ENCODE measurements around the gene GALNT6. TPM values are rescaled to one million over a fixed set of nuclear protein-coding genes. Genes with fewer than 3 reads are reported as not detected.

Gene GALNT6
- total RNA-seq, 6 experiments from 2014 or later = 0.55 to 3.3 (median 1.3) TPM

DNA sequence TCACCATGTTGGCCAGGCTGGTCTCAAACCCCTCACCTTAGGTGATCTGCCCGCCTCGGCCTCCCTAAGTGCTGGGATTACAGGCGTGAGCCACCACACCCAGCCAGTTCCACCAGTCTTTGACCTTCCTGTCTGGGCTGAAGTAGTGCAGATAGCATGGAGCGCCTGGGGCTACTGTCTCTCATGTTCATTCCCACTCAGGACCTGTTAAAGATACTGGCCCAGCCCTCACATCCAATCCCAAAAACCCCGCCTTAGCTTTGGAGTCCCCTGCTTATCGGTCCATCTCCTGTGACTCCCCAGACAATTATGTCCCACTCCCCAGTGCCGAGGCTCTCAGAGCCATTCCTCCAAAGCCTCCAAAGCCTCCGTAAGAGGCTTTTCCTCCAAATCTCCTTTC, 32.7 kb downstream of the GALNT6 start:
- 98% methylated on average over 6 of the region's 8 CpGs for WGBS (ENCODE audit: insufficient coverage, low coverage, low lambda C conversion rate, missing lambda C conversion rate)
- ATAC-seq = no peak

DNA sequence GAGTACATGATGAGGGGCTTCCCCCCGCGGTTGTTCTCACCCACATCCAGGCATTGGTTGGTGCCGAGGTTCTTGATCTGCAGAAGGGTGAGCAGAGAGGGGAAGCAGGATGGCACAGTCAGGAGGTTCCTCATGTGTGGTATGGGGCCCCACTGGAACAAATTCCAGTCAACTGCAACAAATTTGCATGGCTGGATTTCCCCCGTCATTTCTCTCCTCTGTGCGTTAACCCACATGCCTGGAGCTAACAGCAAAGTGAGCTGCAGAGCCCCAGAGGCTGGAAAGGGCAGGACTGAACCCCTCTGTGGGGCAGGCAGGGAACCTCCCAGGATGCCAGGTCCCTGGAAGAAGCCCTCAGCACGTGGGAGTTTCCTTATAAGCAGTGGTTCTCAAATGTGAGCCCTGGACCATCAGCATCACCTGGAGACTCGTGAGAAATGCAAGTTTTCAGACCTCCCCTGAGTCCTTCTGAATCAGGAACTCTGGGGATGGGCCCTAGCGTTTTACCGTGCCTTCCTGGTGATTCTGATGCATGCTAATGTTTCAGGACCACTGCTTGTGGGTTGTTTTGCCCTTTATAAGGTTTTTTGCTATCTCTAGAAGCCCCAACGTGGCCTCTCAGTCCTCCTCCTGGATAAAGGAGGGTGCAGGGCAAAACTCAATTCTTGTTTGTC, 33.7 kb downstream of the GALNT6 start:
- Histone ChIP-seq H3K36me3 (no peaks in the 10 kb centered on the region), H3K27ac (no peak overlapping the region), H3K4me1 (no peaks in the 10 kb centered on the region), H3K4me3 (no peak overlapping the region), H3K27me3 (no peaks in the 10 kb centered on the region), H3K9me3 (no peaks in the 10 kb centered on the region)
- ATAC-seq (no peak), DNase-seq (no peak)
- intact Hi-C loops (cut with DNase I) = no loop called here
- WGBS (ENCODE audit: insufficient coverage, low coverage, low lambda C conversion rate, missing lambda C conversion rate) = 87% methylated on average over 5 of the region's 10 CpGs
- TF ChIP-seq, protein P1, sequence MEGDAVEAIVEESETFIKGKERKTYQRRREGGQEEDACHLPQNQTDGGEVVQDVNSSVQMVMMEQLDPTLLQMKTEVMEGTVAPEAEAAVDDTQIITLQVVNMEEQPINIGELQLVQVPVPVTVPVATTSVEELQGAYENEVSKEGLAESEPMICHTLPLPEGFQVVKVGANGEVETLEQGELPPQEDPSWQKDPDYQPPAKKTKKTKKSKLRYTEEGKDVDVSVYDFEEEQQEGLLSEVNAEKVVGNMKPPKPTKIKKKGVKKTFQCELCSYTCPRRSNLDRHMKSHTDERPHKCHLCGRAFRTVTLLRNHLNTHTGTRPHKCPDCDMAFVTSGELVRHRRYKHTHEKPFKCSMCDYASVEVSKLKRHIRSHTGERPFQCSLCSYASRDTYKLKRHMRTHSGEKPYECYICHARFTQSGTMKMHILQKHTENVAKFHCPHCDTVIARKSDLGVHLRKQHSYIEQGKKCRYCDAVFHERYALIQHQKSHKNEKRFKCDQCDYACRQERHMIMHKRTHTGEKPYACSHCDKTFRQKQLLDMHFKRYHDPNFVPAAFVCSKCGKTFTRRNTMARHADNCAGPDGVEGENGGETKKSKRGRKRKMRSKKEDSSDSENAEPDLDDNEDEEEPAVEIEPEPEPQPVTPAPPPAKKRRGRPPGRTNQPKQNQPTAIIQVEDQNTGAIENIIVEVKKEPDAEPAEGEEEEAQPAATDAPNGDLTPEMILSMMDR (IDR thresholded peaks at IDR 0.05) = no peak
- TF ChIP-seq POLR2A (IDR thresholded peaks at IDR 0.05) = no peak

More for the DNA sequence above, 32.7 kb downstream of the GALNT6 start:
- no peak overlapping the region for H3K4me3 ChIP-seq
- TF ChIP-seq, protein P1 (IDR thresholded peaks at IDR 0.05) = no peak
- H3K4me1 ChIP-seq = no peaks in the 10 kb centered on the region
- intact Hi-C loops (cut with DNase I) = no loop called here
- no peak overlapping the region for H3K27ac ChIP-seq
- DNase-seq = no peak
- no peaks in the 10 kb centered on the region for H3K36me3 ChIP-seq
- no peaks in the 10 kb centered on the region for H3K9me3 ChIP-seq
- H3K27me3 ChIP-seq = no peaks in the 10 kb centered on the region

DNA sequence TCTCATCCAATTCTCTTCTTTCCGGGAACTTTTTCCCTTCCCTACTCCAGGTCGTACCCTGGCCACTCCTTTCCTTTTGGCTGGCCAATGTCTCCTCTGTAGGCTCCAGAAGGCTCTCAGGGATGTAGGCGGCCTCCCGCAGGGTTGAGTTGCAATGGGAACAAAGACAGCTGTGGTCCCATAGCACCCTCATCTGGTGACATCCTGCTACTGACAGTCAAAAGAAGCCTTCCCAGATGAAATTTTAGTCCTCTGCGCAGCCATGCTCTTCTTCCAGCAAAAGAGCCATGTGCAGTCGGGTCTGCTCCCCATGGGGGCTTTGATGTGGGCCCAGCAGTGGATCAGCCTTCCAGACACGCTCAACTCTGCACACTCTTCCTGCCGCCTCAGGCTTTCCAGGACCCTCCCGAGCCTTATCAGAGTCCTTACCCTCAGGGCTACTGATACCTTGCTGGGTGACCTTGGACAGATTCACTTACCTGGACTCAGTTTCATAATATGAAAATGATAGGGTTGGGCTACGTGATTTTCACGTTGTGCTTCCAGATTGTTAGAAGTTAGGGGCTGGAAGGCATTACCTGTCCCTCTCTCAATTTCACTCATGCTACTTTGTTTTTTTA, 39.2 kb downstream of the GALNT6 start:
- Histone ChIP-seq H3K4me1 (no peaks in the 10 kb centered on the region), H3K4me3 (no peak overlapping the region), H3K9me3 (no peaks in the 10 kb centered on the region), H3K27me3 (no peaks in the 10 kb centered on the region), H3K27ac (no peak overlapping the region), H3K36me3 (no peaks in the 10 kb centered on the region)
- no peak for TF ChIP-seq POLR2A (IDR thresholded peaks at IDR 0.05)
- TF ChIP-seq, protein P1 (IDR thresholded peaks at IDR 0.05) = peak; percentile 42 to 56 (median 50)
- ATAC-seq (peak; percentile 72 to 77 (median 74)), DNase-seq (peak in 1 of 3 donors; percentile 30)
- WGBS (ENCODE audit: insufficient coverage, low coverage, low lambda C conversion rate, missing lambda C conversion rate) = 38% methylated on average over 7 of the region's 11 CpGs
- intact Hi-C loops (cut with DNase I) = no loop called here

DNA sequence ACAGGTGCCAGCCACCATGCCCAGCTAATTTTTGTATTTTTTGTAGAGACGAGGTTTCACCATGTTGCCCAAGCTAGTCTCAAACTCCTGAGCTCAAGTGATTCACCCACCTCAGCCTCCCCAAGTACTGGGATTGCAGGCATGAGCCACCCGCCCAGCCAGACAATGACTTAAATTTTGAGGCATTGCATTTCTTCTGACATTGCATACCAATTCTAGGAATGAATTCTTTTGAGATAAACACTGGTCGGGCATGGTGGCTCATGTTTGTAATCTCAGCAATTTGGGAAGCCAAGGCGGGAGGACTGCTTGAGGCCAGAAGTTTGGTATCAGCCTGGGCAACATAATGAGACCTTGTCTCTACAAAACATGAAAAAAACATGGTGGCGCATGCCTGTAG, 42.2 kb downstream of the GALNT6 start:
- Histone ChIP-seq H3K36me3 (no peaks in the 10 kb centered on the region), H3K27me3 (no peaks in the 10 kb centered on the region), H3K4me3 (no peak overlapping the region), H3K9me3 (no peaks in the 10 kb centered on the region), H3K4me1 (no peaks in the 10 kb centered on the region), H3K27ac (no peak overlapping the region)
- intact Hi-C loops (cut with DNase I) = no loop called here
- ATAC-seq = no peak
- 80% methylated on average over 4 of the region's 5 CpGs for WGBS (ENCODE audit: insufficient coverage, low coverage, low lambda C conversion rate, missing lambda C conversion rate)
- DNase-seq = no peak
- no peak for TF ChIP-seq POLR2A (IDR thresholded peaks at IDR 0.05)
- TF ChIP-seq, protein P1 (IDR thresholded peaks at IDR 0.05) = no peak
